ENCODE measurements around the gene FXN.

DNA sequence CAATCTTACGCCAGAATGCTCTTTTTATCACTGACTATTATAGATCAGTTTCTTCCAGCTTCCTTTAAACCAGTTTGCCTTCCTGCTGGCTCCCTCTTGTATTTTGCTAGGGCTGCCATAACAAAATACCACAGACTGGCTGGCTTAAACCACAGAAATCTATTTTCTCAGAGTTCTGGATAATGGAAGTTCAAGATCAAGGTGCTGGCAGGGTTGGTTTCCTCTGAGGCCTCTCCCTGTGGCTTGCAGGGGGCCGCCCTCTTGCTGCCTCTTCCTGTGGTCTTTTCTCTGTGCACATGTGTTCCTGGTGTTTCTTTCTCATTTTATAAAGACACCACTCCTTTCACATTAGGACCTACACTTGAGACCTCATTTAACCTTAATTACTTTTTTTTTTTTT lies 6.8 kb upstream of the FXN start:
- TF ChIP-seq ZBTB33 (IDR thresholded peaks at IDR 0.05; ENCODE audit: extremely low read depth, insufficient replicate concordance, low read length) (no peak), EZH2 (IDR thresholded peaks at IDR 0.05) (no peak), POLR2AphosphoS5 (IDR thresholded peaks at IDR 0.05; ENCODE audit: low read depth, low read length) (no peak), POLR2A (IDR thresholded peaks at IDR 0.05; ENCODE audit: borderline replicate concordance, extremely low read depth, insufficient read depth, insufficient read length) (no peak)
- TF ChIP-seq, protein P1, sequence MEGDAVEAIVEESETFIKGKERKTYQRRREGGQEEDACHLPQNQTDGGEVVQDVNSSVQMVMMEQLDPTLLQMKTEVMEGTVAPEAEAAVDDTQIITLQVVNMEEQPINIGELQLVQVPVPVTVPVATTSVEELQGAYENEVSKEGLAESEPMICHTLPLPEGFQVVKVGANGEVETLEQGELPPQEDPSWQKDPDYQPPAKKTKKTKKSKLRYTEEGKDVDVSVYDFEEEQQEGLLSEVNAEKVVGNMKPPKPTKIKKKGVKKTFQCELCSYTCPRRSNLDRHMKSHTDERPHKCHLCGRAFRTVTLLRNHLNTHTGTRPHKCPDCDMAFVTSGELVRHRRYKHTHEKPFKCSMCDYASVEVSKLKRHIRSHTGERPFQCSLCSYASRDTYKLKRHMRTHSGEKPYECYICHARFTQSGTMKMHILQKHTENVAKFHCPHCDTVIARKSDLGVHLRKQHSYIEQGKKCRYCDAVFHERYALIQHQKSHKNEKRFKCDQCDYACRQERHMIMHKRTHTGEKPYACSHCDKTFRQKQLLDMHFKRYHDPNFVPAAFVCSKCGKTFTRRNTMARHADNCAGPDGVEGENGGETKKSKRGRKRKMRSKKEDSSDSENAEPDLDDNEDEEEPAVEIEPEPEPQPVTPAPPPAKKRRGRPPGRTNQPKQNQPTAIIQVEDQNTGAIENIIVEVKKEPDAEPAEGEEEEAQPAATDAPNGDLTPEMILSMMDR (IDR thresholded peaks at IDR 0.05 in 2 of 3, conservative IDR thresholded peaks at IDR 0.05 in 1 of 3; ENCODE audit: borderline replicate concordance in 1 of 3, insufficient read depth in 1 of 3, low read depth in 2 of 3, low read length in 2 of 3): no peak

Data from HCT116 (cell line).